C4-2B (cell line): ENCODE data around the gene FGF10.

Experiments used
- ZFX ChIP-seq: fragments of 450-650 bp; IDR thresholded peaks from 2 replicates; pipeline ENCODE4 v1.6.1; 2017
- TF ChIP-seq, protein P1 (sequence below): fragments of 450-650 bp; conservative IDR thresholded peaks from 2 replicates; pipeline ENCODE4 v1.5.1; 2017; ENCODE audit warnings: mild to moderate bottlenecking

GRCh38 chr5:44292736-44293135 is 96.5 kb downstream of the FGF10 start:
- TF ChIP-seq, protein P1, sequence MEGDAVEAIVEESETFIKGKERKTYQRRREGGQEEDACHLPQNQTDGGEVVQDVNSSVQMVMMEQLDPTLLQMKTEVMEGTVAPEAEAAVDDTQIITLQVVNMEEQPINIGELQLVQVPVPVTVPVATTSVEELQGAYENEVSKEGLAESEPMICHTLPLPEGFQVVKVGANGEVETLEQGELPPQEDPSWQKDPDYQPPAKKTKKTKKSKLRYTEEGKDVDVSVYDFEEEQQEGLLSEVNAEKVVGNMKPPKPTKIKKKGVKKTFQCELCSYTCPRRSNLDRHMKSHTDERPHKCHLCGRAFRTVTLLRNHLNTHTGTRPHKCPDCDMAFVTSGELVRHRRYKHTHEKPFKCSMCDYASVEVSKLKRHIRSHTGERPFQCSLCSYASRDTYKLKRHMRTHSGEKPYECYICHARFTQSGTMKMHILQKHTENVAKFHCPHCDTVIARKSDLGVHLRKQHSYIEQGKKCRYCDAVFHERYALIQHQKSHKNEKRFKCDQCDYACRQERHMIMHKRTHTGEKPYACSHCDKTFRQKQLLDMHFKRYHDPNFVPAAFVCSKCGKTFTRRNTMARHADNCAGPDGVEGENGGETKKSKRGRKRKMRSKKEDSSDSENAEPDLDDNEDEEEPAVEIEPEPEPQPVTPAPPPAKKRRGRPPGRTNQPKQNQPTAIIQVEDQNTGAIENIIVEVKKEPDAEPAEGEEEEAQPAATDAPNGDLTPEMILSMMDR: no peak
- TF ChIP-seq ZFX: no peak
